GM18909 (cell line): Measurements from ENCODE around the gene SSR2.

ENCODE experiments used
- ATAC-seq: cut with Tn5 transposase; IDR thresholded peaks from one replicate; pipeline ENCODE4 v1.9.1; 2021; ENCODE audit warnings: mild to moderate bottlenecking; ENCODE audit not compliant: unreplicated experiment, poor library complexity

The SSR2 gene

GRCh38 chr1:155976062-155976912, 44.5 kb downstream of the SSR2 start:
- ATAC-seq, result no peak

- no peak for ATAC-seq
Observed at GRCh38 chr1:155975375-155976061, 45.2 kb downstream of the SSR2 start.

- no peak for ATAC-seq
Observed at GRCh38 chr1:155974208-155975115, 46.3 kb downstream of the SSR2 start.

- ATAC-seq, result no peak
Observed at GRCh38 chr1:155973723-155974122, 47.0 kb downstream of the SSR2 start.

- no peak for ATAC-seq
Observed at GRCh38 chr1:155971910-155972809, 48.6 kb downstream of the SSR2 start.

- ATAC-seq, result peak; percentile 61
Observed at GRCh38 chr1:155970531-155971167, 50.1 kb downstream of the SSR2 start.

GRCh38 chr1:155969377-155969791, 51.4 kb downstream of the SSR2 start:
- ATAC-seq, result no peak

GRCh38 chr1:155968670-155969069, 52.1 kb downstream of the SSR2 start:
- no peak for ATAC-seq

- ATAC-seq, result no peak
Observed at GRCh38 chr1:155968051-155968400, 52.7 kb downstream of the SSR2 start.

GRCh38 chr1:155967341-155968050, 53.3 kb downstream of the SSR2 start:
- no peak for ATAC-seq

GRCh38 chr1:155966750-155967149, 54.0 kb downstream of the SSR2 start:
- no peak for ATAC-seq

- no peak for ATAC-seq
Observed at GRCh38 chr1:155966135-155966534, 54.6 kb downstream of the SSR2 start.

GRCh38 chr1:155964193-155964592, 56.6 kb downstream of the SSR2 start:
- no peak for ATAC-seq

- no peak for ATAC-seq
Observed at GRCh38 chr1:155962599-155963211, 58.0 kb downstream of the SSR2 start.

- no peak for ATAC-seq
Observed at GRCh38 chr1:155961937-155962336, 58.8 kb downstream of the SSR2 start.

GRCh38 chr1:155960081-155960745, 60.5 kb downstream of the SSR2 start:
- ATAC-seq, result no peak
